PC-3 (cell line): ENCODE results near the gene CFAP410. TPM values are rescaled to one million over a fixed set of nuclear protein-coding genes. Genes with fewer than 3 reads are reported as not detected.

Source experiments
- ATAC-seq: fragments of 200-7000 bp; cut with Tn5 transposase; 2 replicates; pipeline ENCODE4 v1.9.1; 2020; ENCODE audit warnings: mild to moderate bottlenecking, moderate library complexity
- BruUV-seq: library from RNA; stranded (reverse); fragments of 400-500 nt; replicated peaks from 2 replicates; lab custom pipeline; 2021; lab: Mats Ljungman, UMichigan
- CTCF ChIA-PET: fragments of 300-600 bp; sonication (Branson Sonifier 250); formaldehyde crosslinking; loops from one replicate; lab custom pipeline; 2022; ENCODE audit warnings: antibody characterized with exemption; lab: Charles Lee
- POLR2A ChIA-PET: fragments of 300-600 bp; sonication (Branson Sonifier 250); formaldehyde crosslinking; loops from one replicate; lab custom pipeline; 2022; ENCODE audit warnings: antibody characterized with exemption; ENCODE audit not compliant: unreplicated experiment; lab: Charles Lee
- DNase-seq: peaks from one replicate; pipeline ENCODE4 v3.0.0-alpha.2; 2015
- H2AFZ ChIP-seq: fragments of 300-600 bp; sonication (generic); 2 replicates; pipeline ENCODE4 v1.6.0; 2016; ENCODE audit warnings: antibody characterized with exemption, low read length
- H3F3A ChIP-seq: fragments of 300-600 bp; sonication (generic); one replicate; pipeline ENCODE4 v1.6.0; 2017; ENCODE audit warnings: antibody characterized with exemption, low read length, control low read depth, mild to moderate bottlenecking; ENCODE audit not compliant: unreplicated experiment
- H3K27ac ChIP-seq: fragments of 300-600 bp; sonication (generic); 2 replicates; pipeline ENCODE4 v1.5.1; 2016; ENCODE audit warnings: mild to moderate bottlenecking, low read length
- H3K27me3 ChIP-seq: fragments of 300-600 bp; sonication (generic); 2 replicates; pipeline ENCODE4 v1.6.1; 2016; ENCODE audit warnings: low read length, mixed read lengths
- H3K36me3 ChIP-seq: fragments of 300-600 bp; sonication (generic); 2 replicates; pipeline ENCODE4 v1.6.1; 2016; ENCODE audit warnings: low read depth, mixed run types, low read length, mixed read lengths
- H3K4me1 ChIP-seq: fragments of 300-600 bp; sonication (generic); 2 replicates; pipeline ENCODE4 v1.5.1; 2016; ENCODE audit warnings: low read length; ENCODE audit not compliant: insufficient read depth
- H3K4me2 ChIP-seq: fragments of 300-600 bp; sonication (generic); 2 replicates; pipeline ENCODE4 v1.6.0; 2016; ENCODE audit warnings: low read length
- H3K4me3 ChIP-seq: fragments of 300-600 bp; sonication (generic); 2 replicates; pipeline ENCODE4 v1.5.1; 2016; ENCODE audit warnings: mild to moderate bottlenecking, low read length, mixed read lengths
- H3K79me2 ChIP-seq: fragments of 300-600 bp; sonication (generic); 2 replicates; pipeline ENCODE4 v1.6.1; 2017; ENCODE audit warnings: low read length, mixed read lengths
- H3K9ac ChIP-seq: fragments of 300-600 bp; sonication (generic); 2 replicates; pipeline ENCODE4 v1.6.0; 2016; ENCODE audit warnings: mild to moderate bottlenecking, low read length
- H3K9me2 ChIP-seq: fragments of 300-600 bp; sonication (generic); replicated peaks from 2 replicates; pipeline ENCODE4 v1.6.1; 2016; ENCODE audit warnings: mixed run types, low read length, mixed read lengths
- H3K9me3 ChIP-seq: fragments of 300-600 bp; sonication (generic); 2 replicates; pipeline ENCODE4 v1.6.1; 2016; ENCODE audit warnings: low read length, mixed read lengths
- H4K20me1 ChIP-seq: fragments of 300-600 bp; sonication (generic); 2 replicates; pipeline ENCODE4 v1.6.1; 2016; ENCODE audit warnings: low read length, mixed read lengths
- EZH2 ChIP-seq: fragments of 300-600 bp; sonication (generic); IDR thresholded peaks from one replicate; pipeline ENCODE4 v1.6.1; 2017; ENCODE audit warnings: antibody characterized with exemption, mild to moderate bottlenecking, low read length; ENCODE audit not compliant: unreplicated experiment
- EZH2phosphoT487 ChIP-seq: fragments of 300-600 bp; sonication (generic); IDR thresholded peaks from 2 replicates; pipeline ENCODE4 v1.6.1; 2018; ENCODE audit warnings: mild to moderate bottlenecking, antibody characterized with exemption, low read length, borderline replicate concordance
- intact Hi-C: fragments of 100-400 bp; cut with micrococcal nuclease; formaldehyde crosslinking; loops from 2 replicates; pipeline ENCODE4 v1.9.0; 2023
- total RNA-seq: library from RNA; depleted of rRNA; stranded (reverse); fragments of >200 nt; gene quantifications from 2 replicates; pipeline ENCODE4 v1.2.3, GENCODE V29; 2014
- TF ChIP-seq, protein P1 (sequence below): fragments of 300-600 bp; sonication (generic); conservative IDR thresholded peaks from 2 replicates; pipeline ENCODE4 v1.5.1; 2017; ENCODE audit warnings: antibody characterized with exemption, low read depth, mild to moderate bottlenecking, low read length

CFAP410 gene
- total RNA-seq, 1 experiment from 2014 or later: 18.4 TPM

DNA sequence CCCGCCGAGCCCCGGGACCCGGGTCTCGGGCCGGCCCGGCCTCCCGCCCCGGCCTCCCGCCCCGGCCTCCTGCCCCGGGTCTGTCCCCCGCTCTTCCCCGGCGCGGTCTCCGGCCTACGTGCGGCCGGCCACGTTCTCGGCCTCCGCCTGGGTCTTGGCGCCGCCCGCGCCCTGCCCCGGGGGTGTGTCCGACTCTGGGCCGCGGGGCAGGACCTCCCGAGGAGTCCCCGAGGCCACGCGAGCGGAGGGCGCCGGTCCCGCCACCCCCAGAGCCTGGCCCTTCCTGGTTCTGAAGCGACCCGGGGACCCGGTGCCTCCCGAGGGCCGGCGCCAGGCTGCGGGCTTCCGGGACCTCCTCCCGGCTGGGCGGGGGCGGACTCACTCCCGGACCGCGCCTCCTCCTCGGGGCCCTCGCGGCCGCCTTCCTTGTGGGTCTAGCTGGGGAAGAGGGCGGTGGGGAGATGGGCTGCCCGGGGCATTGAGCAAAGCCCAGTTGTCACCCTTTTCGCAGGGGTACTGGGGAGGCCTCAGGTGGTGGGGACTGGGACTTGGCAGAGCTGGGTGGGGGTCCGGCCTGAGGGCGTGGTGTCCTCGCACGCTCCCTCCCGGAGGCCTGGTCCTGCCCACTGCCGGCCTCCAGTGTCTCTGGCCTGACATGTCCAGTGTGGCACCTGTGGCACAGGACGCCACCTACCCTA lies 38.8 kb downstream of the CFAP410 start:
- peak; percentile 57 for DNase-seq
- intact Hi-C loops: no loop called here

DNA sequence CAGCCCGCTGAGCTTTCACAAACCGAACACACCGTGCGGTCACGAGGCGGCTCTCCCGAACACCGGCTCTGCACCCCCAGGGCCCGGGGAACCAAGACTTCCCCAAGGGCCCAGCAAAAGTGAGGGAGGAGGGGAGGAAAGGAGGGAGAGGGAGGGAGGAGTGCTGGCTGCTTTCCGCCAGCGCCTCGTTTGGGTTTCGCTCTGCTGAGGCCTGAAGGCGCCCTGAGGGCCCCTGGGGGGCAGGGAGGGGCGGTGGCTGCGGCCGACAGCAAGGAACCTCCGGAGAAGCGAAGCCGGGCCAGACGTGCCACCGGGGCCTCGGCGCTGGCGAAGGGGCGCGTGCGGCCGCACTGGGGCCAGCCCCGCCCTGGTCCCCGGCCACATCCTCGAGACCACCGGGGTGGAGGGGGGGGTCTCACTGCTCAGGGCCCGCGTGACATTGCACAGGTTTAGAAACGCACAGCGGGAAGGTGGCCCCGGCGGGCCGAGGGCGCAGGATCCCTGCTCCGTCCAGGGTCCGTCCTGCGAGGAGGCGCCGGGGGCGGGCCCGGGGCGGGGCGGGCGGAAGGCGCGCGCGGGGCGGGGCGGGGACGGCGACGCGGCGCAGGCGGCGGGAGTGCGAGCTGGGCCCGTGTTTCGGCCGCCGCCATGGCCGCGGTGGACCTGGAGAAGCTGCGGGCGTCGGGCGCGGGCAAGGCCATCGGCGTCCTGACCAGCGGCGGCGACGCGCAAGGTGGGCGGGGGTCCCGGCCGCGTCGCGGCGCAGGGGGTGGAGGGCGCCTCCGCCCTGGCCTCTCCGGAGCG lies 39.5 kb downstream of the CFAP410 start, which contains the start of gene PFKL:
Gene PFKL, plus strand, starts transcription at position 596 of the 804 bp plus-strand sequence. Its CDS starts 53 bp downstream, at position 649.
- POLR2A ChIA-PET: interaction anchor here (0.6 kb wide), 1 partner anchor 364 kb away, joined by 4 read pairs; no protein-coding TSS in a partner anchor
- Histone ChIP-seq H3K9me2 (no peaks in the 10 kb centered on the region), H3K9me3 (no peaks in the 10 kb centered on the region), H3F3A (no peaks in the 10 kb centered on the region), H2AFZ (peak within 1 kb of the TSS; percentile 77), H3K4me1 (peaks cover 36% of the 10 kb centered on the region), H3K4me3 (peak within 1 kb of the TSS; percentile 85), H3K27me3 (no peaks in the 10 kb centered on the region), H3K4me2 (peak within 1 kb of the TSS; percentile 100), H4K20me1 (peaks cover 32% of the 10 kb centered on the region), H3K79me2 (peaks cover 43% of the 10 kb centered on the region), H3K27ac (peak within 1 kb of the TSS; percentile 46), H3K36me3 (no peaks in the 10 kb centered on the region), H3K9ac (peak within 1 kb of the TSS; percentile 84)
- intact Hi-C loops: no loop called here
- peak; percentile 74 for ATAC-seq
- TF ChIP-seq, protein P1, sequence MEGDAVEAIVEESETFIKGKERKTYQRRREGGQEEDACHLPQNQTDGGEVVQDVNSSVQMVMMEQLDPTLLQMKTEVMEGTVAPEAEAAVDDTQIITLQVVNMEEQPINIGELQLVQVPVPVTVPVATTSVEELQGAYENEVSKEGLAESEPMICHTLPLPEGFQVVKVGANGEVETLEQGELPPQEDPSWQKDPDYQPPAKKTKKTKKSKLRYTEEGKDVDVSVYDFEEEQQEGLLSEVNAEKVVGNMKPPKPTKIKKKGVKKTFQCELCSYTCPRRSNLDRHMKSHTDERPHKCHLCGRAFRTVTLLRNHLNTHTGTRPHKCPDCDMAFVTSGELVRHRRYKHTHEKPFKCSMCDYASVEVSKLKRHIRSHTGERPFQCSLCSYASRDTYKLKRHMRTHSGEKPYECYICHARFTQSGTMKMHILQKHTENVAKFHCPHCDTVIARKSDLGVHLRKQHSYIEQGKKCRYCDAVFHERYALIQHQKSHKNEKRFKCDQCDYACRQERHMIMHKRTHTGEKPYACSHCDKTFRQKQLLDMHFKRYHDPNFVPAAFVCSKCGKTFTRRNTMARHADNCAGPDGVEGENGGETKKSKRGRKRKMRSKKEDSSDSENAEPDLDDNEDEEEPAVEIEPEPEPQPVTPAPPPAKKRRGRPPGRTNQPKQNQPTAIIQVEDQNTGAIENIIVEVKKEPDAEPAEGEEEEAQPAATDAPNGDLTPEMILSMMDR: no peak
- TF ChIP-seq EZH2phosphoT487 (no peak), EZH2 (no peak)
- DNase-seq: peak; percentile 61
- CTCF ChIA-PET: no interaction called here
- TSS peak; percentile 84 for BruUV-seq

More for the DNA sequence above, 38.8 kb downstream of the CFAP410 start:
- Histone ChIP-seq H3K9ac (peak overlapping the region; percentile 84), H3K27ac (peak overlapping the region; percentile 20; the same call in 1 of the 2 replicates), H3K9me2 (no peaks in the 10 kb centered on the region), H3F3A (no peaks in the 10 kb centered on the region), H3K4me2 (peak overlapping the region; percentile 100), H3K9me3 (no peaks in the 10 kb centered on the region), H3K36me3 (no peaks in the 10 kb centered on the region), H3K4me3 (peak overlapping the region; percentile 85), H3K79me2 (peaks cover 50% of the 10 kb centered on the region), H2AFZ (no peak overlapping the region), H4K20me1 (peaks cover 32% of the 10 kb centered on the region), H3K4me1 (peaks cover 36% of the 10 kb centered on the region), H3K27me3 (no peaks in the 10 kb centered on the region)
- peak; percentile 51 for ATAC-seq
- ChIA-PET CTCF (interaction anchor here (0.6 kb wide), 1 partner anchor 633 kb away, joined by 3 read pairs; no protein-coding TSS in a partner anchor), POLR2A (interaction anchor here (0.6 kb wide), 1 partner anchor 363 kb away, joined by 4 read pairs; no protein-coding TSS in a partner anchor)
- BruUV-seq: TSS peak; percentile 61
- TF ChIP-seq, protein P1: no peak
- TF ChIP-seq EZH2phosphoT487: no peak
- no peak for TF ChIP-seq EZH2
